G401.6 (cell line): ENCODE results near the gene ATP6V1C2.
"Not testable (repeated sequence)": the region's sequence is repeated elsewhere in the genome, so short reads cannot be mapped to it uniquely, and the experiment has no call there.

Experiments
- FAIRE-seq: peaks from 2 replicates; lab custom pipeline; 2012; peaks lifted over from hg19 to GRCh38; lab: Jason Lieb, UNC

Gene ATP6V1C2

DNA sequence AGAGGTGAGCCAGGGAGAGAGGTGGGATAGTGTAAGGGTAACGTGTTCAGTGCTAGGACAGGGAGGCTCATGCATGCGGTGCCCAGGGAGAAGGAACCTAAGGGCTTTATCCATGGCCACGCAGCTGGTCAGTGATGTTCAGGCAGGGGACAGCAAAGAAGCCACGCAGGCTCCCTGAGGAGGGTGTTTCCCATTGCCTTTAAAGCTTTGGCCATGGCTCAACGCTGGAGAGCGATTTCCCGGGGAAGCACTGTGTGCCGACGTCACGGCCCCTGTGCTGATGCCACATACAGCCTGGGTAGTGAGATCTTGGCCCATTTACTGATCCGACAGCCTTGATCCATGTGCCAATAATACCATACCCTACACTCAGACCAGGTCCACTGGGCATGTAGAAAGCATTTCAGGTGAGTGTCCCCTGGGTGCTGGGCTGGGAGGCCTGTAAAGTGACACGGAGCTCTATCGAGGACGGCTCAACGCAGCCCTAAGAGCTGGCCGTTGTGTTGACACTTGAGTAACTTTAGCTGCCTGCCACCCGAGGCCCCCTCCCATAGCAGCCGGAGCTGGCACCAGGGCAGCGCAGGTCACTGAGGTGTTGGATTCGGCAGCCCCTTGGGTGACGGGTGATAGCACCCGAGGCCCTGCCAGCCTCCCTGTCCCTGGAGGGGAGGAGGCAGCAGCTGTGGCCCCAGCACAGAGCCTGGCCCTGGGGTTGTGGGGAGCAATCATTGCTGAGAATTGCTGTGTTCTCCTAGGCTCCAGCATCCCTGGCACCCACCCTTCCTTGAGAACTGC, 49.7 kb downstream of the ATP6V1C2 start:
- no peak for FAIRE-seq

DNA sequence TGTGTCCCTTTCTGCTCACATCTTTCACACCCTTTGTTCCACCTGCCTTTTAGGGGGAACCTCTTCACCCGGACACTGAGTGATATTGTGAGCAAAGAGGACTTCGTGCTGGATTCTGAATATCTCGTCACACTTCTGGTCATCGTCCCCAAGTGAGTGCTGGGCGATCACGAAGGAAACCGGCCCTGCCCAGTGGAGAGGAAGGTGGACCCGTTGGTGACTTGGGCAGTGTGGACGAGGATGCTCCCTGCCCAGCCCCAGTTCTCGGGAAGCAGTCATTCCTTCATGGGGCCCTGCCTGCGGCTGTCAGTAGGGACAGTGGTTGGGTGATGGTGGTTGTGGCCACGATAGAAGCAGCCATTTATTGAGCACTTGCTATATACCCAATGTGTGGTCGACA, 50.4 kb downstream of the ATP6V1C2 start:
- no peak for FAIRE-seq

DNA sequence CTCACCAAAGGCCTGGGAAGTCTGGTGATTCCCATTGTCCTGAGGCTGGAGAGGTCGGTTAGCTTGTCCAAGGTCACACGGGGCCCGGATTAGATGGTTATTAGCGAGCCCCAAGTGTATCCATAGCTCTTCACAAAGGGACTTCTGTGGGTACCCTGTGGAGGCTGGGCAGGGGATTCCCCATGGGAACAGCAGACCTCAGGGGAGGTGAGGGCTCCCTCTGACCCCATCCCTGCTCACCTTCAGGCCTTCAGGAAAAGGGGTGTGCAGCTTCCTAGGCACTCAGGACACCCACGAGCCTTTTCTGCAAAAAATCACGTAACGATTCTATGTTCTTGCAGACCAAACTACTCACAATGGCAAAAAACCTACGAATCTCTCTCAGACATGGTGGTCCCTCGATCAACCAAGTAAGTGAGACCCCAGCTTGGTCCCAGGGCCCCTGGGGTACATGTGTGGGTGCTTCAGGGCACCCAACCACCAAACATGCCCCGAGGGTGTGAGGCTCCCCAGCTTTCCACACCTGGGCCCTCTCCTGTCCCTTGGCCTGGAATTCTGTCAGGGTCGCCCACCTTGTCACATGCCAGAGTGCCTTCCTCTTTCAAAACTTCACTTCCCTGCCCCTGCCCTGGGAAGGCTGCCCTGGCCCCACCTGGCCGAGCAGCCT, 50.9 kb downstream of the ATP6V1C2 start:
- no peak for FAIRE-seq

GRCh38 chr2:10772868-10773215, 51.4 kb downstream of the ATP6V1C2 start:
- FAIRE-seq, result no peak

DNA sequence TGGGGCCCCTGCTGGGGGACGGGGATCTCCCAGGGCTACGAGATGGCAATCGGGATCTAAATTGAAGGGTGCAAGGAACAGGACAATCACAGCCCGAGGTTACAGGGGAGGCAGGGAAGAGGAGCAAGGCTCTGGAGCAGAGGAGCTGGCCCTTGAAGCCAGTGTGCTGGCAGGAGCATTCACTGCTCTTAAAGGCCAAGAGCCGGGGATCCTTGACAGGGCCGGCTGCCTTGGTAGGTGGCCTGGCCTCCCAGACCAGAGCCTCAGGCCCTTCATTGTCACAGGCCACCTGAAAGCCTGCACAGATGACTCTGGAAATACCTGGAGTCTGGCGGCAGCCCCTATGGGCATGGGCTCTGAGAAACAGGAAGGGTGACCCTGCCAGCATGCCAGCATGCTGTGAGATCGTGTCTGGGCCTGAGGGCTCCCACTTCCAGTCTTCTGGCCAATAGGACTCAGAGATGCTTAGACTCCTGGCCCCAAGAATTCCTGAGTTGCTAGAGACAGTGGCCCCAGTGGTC, 52.5 kb downstream of the ATP6V1C2 start:
- FAIRE-seq, result no peak

DNA sequence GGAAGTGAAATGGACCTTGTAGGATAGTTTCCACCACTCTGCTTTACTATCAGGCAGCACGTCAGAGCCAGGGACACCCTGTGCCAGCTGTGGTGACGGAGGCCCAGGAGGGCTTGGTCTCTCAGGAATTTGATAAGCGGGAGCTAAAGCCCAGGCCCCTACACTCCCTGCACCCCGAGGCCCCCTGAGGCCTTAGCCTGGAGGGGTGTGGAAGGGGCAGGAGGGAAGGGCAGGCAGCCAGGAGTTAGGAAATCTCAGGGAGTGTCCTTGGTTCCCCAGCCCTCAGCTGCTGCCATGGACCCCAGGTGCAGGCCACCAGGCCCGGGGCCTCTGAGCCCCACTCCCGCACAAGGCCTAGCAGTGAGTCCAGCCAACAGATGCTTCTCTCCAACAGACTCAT, 53.0 kb downstream of the ATP6V1C2 start:
- no peak for FAIRE-seq

DNA sequence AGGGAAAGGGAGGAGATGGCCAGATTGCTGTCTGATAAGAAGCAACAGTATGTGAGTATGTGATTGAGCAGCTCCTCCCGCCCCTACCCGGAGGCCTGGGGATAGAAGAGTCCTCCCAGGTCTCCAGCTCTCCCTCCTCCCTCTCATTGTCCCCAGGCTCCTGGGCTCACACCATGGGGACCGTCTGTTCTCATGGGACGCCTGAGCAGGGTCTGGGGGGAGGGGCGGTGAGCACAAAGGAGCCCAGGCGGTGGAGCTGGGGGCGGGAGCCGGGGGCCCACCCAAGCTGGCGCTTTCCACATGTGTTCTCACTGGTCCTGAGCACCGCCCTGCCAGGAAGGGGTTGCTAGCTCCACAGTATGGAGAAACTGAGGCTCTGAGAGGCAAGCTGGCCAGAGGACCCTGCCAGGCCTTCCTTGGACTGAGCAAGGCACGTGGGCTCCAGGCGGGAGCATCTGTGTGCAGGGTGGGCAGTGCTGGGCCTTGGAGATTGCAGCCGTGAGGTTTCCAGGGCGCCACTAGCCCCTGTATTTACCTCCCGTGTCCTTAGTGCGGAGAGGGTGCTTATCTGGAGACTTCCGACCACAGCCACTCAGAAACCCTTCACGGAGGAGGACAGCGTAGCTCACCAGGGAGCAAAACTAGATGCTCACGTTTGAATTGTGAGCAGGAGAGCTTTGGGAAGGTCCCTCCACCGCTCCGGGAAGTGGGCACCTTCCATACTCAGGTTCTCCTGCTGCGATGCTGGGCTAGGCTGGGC, 53.8 kb downstream of the ATP6V1C2 start:
- FAIRE-seq, result no peak

GRCh38 chr2:10775831-10776230, 54.4 kb downstream of the ATP6V1C2 start:
- no peak for FAIRE-seq

GRCh38 chr2:10776231-10776977, 55.0 kb downstream of the ATP6V1C2 start:
- FAIRE-seq, result no peak

DNA sequence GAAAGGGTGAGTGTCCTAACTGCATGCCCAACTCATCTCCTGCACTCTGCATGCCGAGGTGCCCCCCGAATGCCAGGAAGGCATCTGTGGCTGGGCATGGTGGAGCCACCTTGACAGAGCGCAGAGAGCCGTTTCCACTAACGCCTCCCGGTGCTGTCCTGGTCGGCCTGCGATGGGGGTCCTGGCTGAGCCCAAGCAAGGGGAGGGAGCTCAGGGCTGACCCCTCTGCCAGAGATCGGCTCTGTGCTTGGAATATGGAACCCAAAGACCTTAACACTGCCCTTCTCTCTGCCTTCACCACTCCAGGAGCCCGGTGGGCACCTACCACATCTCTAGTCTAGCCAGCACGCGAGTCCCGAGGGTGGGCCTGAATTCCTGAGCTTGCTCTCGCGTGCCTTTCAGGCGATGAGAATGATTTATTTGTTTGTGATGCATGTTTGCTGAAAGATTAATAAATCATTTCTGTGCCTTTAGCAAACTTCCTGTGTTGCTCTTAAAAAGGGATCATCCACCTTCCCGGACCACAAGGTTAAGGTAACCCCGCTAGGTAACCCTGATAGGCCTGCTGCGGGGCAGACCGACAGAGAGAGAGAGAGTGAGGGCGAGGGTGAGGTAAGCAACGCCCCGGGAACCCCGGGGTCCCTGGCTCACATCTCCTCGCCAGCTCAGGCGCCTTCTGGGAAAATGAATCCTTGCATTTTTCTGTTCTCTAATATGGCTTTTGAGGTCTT, 55.8 kb downstream of the ATP6V1C2 start:
- no peak for FAIRE-seq

- no peak for FAIRE-seq
These were observed 56.7 kb downstream of the ATP6V1C2 start for GRCh38 chr2:10777842-10778723.

DNA sequence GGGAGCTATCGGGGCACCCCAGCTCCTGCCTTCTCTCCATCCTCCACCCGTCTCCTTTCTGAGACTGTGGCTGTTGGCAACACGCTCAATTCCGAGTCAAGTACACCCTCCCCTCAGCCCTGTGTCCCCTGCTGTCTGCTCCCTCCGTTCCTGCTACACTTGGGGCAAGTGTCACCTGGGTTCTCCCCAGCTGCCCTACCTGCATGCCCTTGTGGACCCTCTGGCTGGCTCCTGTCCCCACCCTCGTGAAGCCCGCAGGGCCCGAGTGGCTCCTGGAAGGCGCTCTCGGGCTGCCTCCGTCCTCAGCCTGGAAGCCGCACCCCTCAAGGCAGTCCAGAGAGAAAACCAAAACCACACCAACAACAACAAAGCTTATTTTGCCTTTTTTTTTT, 57.3 kb downstream of the ATP6V1C2 start:
- FAIRE-seq, result no peak

GRCh38 chr2:10779776-10780490, 58.5 kb downstream of the ATP6V1C2 start:
- no peak for FAIRE-seq

DNA sequence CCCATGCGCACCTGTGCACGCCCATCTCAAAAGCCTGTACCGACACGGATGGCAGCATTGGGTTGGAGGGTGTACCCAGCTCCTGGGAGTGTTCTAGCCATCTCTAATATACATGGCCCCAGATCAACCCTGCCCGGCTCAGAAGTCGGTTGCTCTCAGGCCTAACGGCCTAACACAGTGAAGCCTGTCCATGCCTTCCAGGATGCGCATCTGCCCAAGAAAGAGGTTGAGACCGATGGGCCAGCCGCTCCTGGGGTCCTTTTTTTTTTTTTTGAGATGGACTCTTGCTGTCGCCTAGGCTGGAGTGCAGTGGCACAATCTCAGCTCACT, 59.0 kb downstream of the ATP6V1C2 start:
- no peak for FAIRE-seq

DNA sequence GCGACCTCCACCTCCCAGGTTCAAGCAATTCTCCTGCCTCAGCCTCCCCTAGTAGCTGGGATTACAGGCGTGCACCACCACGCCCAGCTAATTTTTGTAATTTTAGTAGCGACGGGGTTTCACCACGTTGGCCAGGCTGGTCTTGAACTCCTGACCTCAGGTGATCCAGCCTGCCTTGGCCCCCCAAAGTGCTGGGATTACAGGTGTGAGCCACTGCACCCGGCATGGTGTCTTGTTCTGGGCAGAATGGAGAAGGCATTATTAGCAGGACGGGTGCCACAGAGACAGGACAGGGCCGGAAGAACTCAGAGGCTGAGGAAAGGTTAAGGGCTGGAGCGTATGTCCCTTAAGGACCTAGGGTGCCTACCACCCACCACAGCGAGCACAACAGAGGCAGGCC, 59.4 kb downstream of the ATP6V1C2 start:
- not testable (repeated sequence) for FAIRE-seq

DNA sequence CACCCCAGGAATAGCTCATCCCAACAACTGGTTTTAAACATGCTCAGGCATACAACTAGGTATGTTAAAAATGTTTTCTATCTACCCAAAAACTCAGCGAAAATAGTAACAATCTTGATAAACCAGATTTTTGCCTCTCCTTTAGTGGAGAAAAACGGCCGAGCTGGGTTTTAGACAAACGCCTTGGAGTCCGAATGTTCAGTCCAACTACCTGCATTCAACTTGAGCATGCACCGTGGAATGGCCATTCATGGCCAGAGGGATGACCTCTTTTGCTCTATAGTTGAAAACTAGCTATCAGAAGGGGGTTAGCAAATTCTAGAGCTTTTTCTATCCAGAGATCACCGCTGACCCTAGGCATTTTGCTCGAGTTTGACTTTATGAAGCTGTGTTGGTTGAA, 60.3 kb downstream of the ATP6V1C2 start:
- no peak for FAIRE-seq

DNA sequence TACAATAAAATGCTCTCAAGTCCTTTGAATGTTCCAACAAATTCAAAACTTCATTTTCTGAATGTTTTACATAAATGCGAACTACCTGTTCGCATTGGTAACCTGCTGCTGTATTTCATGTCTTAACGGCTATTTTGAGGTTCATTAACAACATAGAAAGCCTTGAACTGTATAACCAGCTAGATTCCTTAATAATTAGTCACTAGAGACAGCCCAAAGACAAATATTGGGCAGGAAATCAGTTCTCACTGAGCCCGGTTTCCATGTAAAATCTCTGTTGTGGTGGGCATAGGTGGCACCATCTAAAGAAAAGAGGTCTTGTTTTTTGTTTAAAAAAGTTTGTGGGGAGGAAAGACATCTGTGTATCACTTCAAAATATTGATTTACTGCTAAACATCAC, 62.0 kb downstream of the ATP6V1C2 start:
- FAIRE-seq, result no peak

- FAIRE-seq, result no peak
These were observed 63.3 kb downstream of the ATP6V1C2 start for GRCh38 chr2:10784719-10785118.

DNA sequence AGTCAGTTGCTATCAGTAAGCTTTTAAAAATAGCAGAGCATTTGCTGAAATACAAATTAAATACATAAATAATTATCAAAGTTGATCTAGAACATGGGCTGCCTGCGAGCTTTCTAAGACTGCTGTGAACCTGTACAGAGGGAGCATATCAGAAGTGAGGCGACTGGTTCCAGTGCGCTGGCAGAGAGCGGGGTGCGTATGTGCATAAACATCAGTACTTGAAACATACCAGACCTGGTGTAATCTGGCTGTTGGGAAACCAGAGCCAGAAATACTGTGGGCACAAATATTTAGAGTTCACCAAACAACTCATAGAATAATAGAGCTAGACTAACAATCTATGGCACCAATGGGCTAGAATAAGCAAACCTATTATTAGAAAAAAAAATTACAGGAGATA, 63.8 kb downstream of the ATP6V1C2 start:
- no peak for FAIRE-seq
